Type B pancreatic cell (in vitro differentiated cells): ENCODE measurements around the gene XPNPEP1. TPM values are rescaled to one million over a fixed set of nuclear protein-coding genes. Genes with fewer than 3 reads are reported as not detected.
A peak's percentile ranks its signal among the peaks of the same experiment; 100 is the strongest.

Source experiments
- DNase-seq: peaks from one replicate; pipeline ENCODE4 v3.0.0; 2021; ENCODE audit warnings: mixed read lengths; ENCODE audit not compliant: unreplicated experiment; ENCODE audit errors: extremely low spot score
- H3K27ac Mint-ChIP-seq: 2 replicates; pipeline ENCODE4 v1.8.0; 2021; ENCODE audit warnings: mild to moderate bottlenecking, mixed read lengths
- H3K27me3 Mint-ChIP-seq: 2 replicates; pipeline ENCODE4 v1.8.0; 2021; ENCODE audit warnings: mixed read lengths
- H3K36me3 Mint-ChIP-seq: 2 replicates; pipeline ENCODE4 v1.8.0; 2021; ENCODE audit warnings: mixed read lengths
- H3K4me1 Mint-ChIP-seq: one replicate; pipeline ENCODE4 v1.8.0; 2021; ENCODE audit warnings: mixed read lengths; ENCODE audit not compliant: unreplicated experiment
- H3K4me3 Mint-ChIP-seq: 2 replicates; pipeline ENCODE4 v1.8.0; 2021; ENCODE audit warnings: mild to moderate bottlenecking, mixed read lengths
- H3K9me3 Mint-ChIP-seq: 2 replicates; pipeline ENCODE4 v1.8.0; 2021; ENCODE audit warnings: mixed read lengths
- CTCF ChIP-seq: fragments of 200-600 bp; sonication (generic); conservative IDR thresholded peaks from 2 replicates; pipeline ENCODE4 v1.5.0; 2021; ENCODE audit warnings: antibody characterized with exemption, mild to moderate bottlenecking
- total RNA-seq: library from RNA; stranded (reverse); gene quantifications from 2 replicates; pipeline ENCODE4 v1.2.1, GENCODE V29; 2021; ENCODE audit warnings: low replicate concordance

XPNPEP1 gene
- total RNA-seq, 1 donor from 2014 or later: 76.6 TPM

- no peak for DNase-seq
- Mint-ChIP-seq H3K9me3 (no peaks in the 10 kb centered on the region), H3K4me1 (peaks cover 30% of the 10 kb centered on the region), H3K4me3 (no peak overlapping the region), H3K27me3 (no peaks in the 10 kb centered on the region), H3K36me3 (peaks cover 57% of the 10 kb centered on the region), H3K27ac (peak overlapping the region; percentile 42)
- no peak for TF ChIP-seq CTCF
These were observed 10.7 kb downstream of the XPNPEP1 start for GRCh38 chr10:109912335-109913281.

GRCh38 chr10:109911903-109912302, 11.4 kb downstream of the XPNPEP1 start:
- H3K9me3 Mint-ChIP-seq: no peaks in the 10 kb centered on the region
- no peak for DNase-seq
- H3K4me3 Mint-ChIP-seq: no peak overlapping the region
- no peak for TF ChIP-seq CTCF
- peaks cover 31% of the 10 kb centered on the region for H3K4me1 Mint-ChIP-seq
- no peaks in the 10 kb centered on the region for H3K27me3 Mint-ChIP-seq
- H3K36me3 Mint-ChIP-seq: peaks cover 62% of the 10 kb centered on the region
- H3K27ac Mint-ChIP-seq: no peak overlapping the region

GRCh38 chr10:109906316-109906715, 17.0 kb downstream of the XPNPEP1 start:
- no peak for TF ChIP-seq CTCF

GRCh38 chr10:109904397-109904796, 18.9 kb downstream of the XPNPEP1 start:
- DNase-seq: no peak
- Mint-ChIP-seq H3K4me3 (no peak overlapping the region), H3K9me3 (no peaks in the 10 kb centered on the region), H3K36me3 (peaks cover 53% of the 10 kb centered on the region), H3K27me3 (no peaks in the 10 kb centered on the region), H3K4me1 (peaks cover 23% of the 10 kb centered on the region), H3K27ac (no peak overlapping the region)
- TF ChIP-seq CTCF: no peak

More at GRCh38 chr10:109906316-109906715, 17.0 kb downstream of the XPNPEP1 start:
- no peak for DNase-seq
- no peaks in the 10 kb centered on the region for H3K9me3 Mint-ChIP-seq
- no peaks in the 10 kb centered on the region for H3K27me3 Mint-ChIP-seq
- peaks cover 28% of the 10 kb centered on the region for H3K4me1 Mint-ChIP-seq
- no peak overlapping the region for H3K4me3 Mint-ChIP-seq
- H3K27ac Mint-ChIP-seq: peak overlapping the region; percentile 60
- H3K36me3 Mint-ChIP-seq: peaks cover 57% of the 10 kb centered on the region

- H3K27ac Mint-ChIP-seq: peak overlapping the region; percentile 79
- no peaks in the 10 kb centered on the region for H3K27me3 Mint-ChIP-seq
- DNase-seq: no peak
These were observed 20.0 kb downstream of the XPNPEP1 start for GRCh38 chr10:109902992-109903947.

More at GRCh38 chr10:109902992-109903947, 20.0 kb downstream of the XPNPEP1 start:
- Mint-ChIP-seq H3K4me3 (peak overlapping the region; percentile 4), H3K36me3 (peaks cover 63% of the 10 kb centered on the region), H3K4me1 (peaks cover 23% of the 10 kb centered on the region), H3K9me3 (no peaks in the 10 kb centered on the region)
- no peak for TF ChIP-seq CTCF
